K562 (cell line): Measurements from ENCODE around the gene CABP2. TPM values are rescaled to one million over a fixed set of nuclear protein-coding genes. Genes with fewer than 3 reads are reported as not detected.

ENCODE experiments used
- AFF1 ChIP-seq, 2 experiments: fragments of 450-650 bp; IDR thresholded peaks; 2 replicates each; pipeline ENCODE4 v1.6.1; 2018; ENCODE audit warnings: mild to moderate bottlenecking in 2 of 2, low read depth in 1 of 2; ENCODE audit not compliant: partially characterized antibody in 2 of 2
- CBFA2T3 ChIP-seq: fragments of 450-650 bp; IDR thresholded peaks from 2 replicates; pipeline ENCODE4 v1.6.1; 2017
- DEAF1 ChIP-seq: fragments of 450-650 bp; formaldehyde crosslinking; IDR thresholded peaks from 2 replicates; pipeline ENCODE4 v1.4.0; 2020; ENCODE audit warnings: mild to moderate bottlenecking, moderate library complexity
- GABPA ChIP-seq: fragments of 200-800 bp; sonication (Bioruptor generic); conservative IDR thresholded peaks from 2 replicates; pipeline ENCODE4 v1.6.1; 2016; ENCODE audit warnings: low read depth, missing genetic modification characterization, missing compliant biosample characterization
- HMG20B ChIP-seq: fragments of 250-450 bp; sonication (Bioruptor Pico); IDR thresholded peaks from 2 replicates; pipeline ENCODE4 v1.5.0; 2021; ENCODE audit warnings: mild to moderate bottlenecking
- KLF16 ChIP-seq: IDR thresholded peaks from 2 replicates; pipeline ENCODE4 v1.6.1; 2016; ENCODE audit warnings: antibody characterized with exemption
- MEIS2 ChIP-seq: fragments of 450-650 bp; IDR thresholded peaks from 2 replicates; pipeline ENCODE4 v1.6.1; 2014; ENCODE audit warnings: mild to moderate bottlenecking; ENCODE audit not compliant: partially characterized antibody
- MXI1 ChIP-seq: IDR thresholded peaks from 2 replicates; pipeline ENCODE4 v1.6.1; 2011; ENCODE audit warnings: low read depth, mild to moderate bottlenecking, improper control_type of control experiment, low read length
- NRF1 ChIP-seq, 2 experiments: fragments of 450-650 bp; IDR thresholded peaks in 1 of 2; conservative IDR thresholded peaks in 1 of 2; 2 replicates each; pipeline ENCODE4 v1.6.1; 2014; ENCODE audit warnings: mild to moderate bottlenecking in 2 of 2
- PHF21A ChIP-seq: fragments of 450-650 bp; IDR thresholded peaks from 2 replicates; pipeline ENCODE4 v1.6.1; 2017; ENCODE audit warnings: low read depth, borderline replicate concordance
- RAD51 ChIP-seq: fragments of 450-650 bp; IDR thresholded peaks from 2 replicates; pipeline ENCODE4 v1.7.1; 2016; ENCODE audit warnings: low read depth, mild to moderate bottlenecking, borderline replicate concordance
- TEAD1 ChIP-seq, 2 experiments: fragments of 450-650 bp in 1 of 2; sonication (generic) in 1 of 2; formaldehyde crosslinking; IDR thresholded peaks; 2 replicates each; pipeline versions ENCODE4 v1.4.0 to v1.8.0; 2020 to 2022; ENCODE audit warnings: mild to moderate bottlenecking in 2 of 2, missing genetic modification reagents in 1 of 2
- ZBTB17 ChIP-seq: fragments of 450-650 bp; formaldehyde crosslinking; IDR thresholded peaks from 2 replicates; pipeline ENCODE4 v1.4.0; 2020; ENCODE audit warnings: mild to moderate bottlenecking
- ZFP36 ChIP-seq: fragments of 150-350 bp; IDR thresholded peaks from 2 replicates; pipeline ENCODE4 v1.6.1; 2018; ENCODE audit warnings: low read length, low read depth; ENCODE audit not compliant: partially characterized antibody
- ZFX ChIP-seq: sonication (generic); formaldehyde crosslinking; IDR thresholded peaks from 2 replicates; pipeline ENCODE4 v1.8.0; 2022; ENCODE audit warnings: mild to moderate bottlenecking, missing genetic modification reagents, moderate library complexity
- ZNF175 ChIP-seq: fragments of 200-800 bp; sonication (Bioruptor generic); IDR thresholded peaks from 2 replicates; pipeline ENCODE4 v1.6.1; 2016; ENCODE audit warnings: low read depth, mild to moderate bottlenecking, missing genetic modification characterization, missing compliant biosample characterization
- polyA plus RNA-seq, 8 experiments: library from polyadenylated mRNA; depleted of rRNA in 4 of 8; stranded (reverse) in 5 of 8; unstranded in 3 of 8; fragments of >200 nt; fragmentation: Nextera tagmentation in 2 of 8; fragmentation: Illumina TruSeq in 1 of 8; extraction: Ambion mirVana in 2 of 8; extraction: Trizol in 1 of 8; gene quantifications; 2 replicates each; pipeline versions ENCODE4 v1.2.1 to v1.2.3, GENCODE V29; 2011 to 2014; ENCODE audit warnings: inconsistent platforms in 1 of 8, missing spikeins in 1 of 8
- total RNA-seq, 7 experiments: library from RNA; depleted of rRNA in 6 of 7; stranded (reverse); fragments of >200 nt in 6 of 7; fragmentation: Illumina TruSeq in 2 of 7; extraction: Trizol in 2 of 7; gene quantifications; 2 replicates each; pipeline versions ENCODE4 v1.2.1 to v1.2.3, GENCODE V29; 2011 to 2021; ENCODE audit warnings: low replicate concordance in 1 of 7
- TF ChIP-seq, protein P1 (sequence below): fragments of 250-450 bp; sonication (Bioruptor Pico); IDR thresholded peaks from 2 replicates; pipeline ENCODE4 v1.5.0; 2021
- TF ChIP-seq, protein P2 (sequence below), 2 experiments: fragments of 450-650 bp in 1 of 2; sonication (generic) in 1 of 2; formaldehyde crosslinking in 1 of 2; IDR thresholded peaks in 1 of 2; conservative IDR thresholded peaks in 1 of 2; 2 replicates each; pipeline versions ENCODE4 v1.6.1 to v1.8.1; 2016 to 2023; ENCODE audit warnings: mild to moderate bottlenecking in 2 of 2, moderate library complexity in 2 of 2, inconsistent platforms in 1 of 2, missing genetic modification reagents in 1 of 2
- TF ChIP-seq, protein P3 (sequence below): fragments of 450-650 bp; IDR thresholded peaks from 2 replicates; pipeline ENCODE4 v1.6.1; 2016; ENCODE audit warnings: low read depth, mild to moderate bottlenecking, moderate library complexity

CABP2 gene
- total and polyA plus RNA-seq, 9 of the 15 experiments (the other 6 are each of a cell fraction or from before 2014, with no cell fraction given): not detected

DNA sequence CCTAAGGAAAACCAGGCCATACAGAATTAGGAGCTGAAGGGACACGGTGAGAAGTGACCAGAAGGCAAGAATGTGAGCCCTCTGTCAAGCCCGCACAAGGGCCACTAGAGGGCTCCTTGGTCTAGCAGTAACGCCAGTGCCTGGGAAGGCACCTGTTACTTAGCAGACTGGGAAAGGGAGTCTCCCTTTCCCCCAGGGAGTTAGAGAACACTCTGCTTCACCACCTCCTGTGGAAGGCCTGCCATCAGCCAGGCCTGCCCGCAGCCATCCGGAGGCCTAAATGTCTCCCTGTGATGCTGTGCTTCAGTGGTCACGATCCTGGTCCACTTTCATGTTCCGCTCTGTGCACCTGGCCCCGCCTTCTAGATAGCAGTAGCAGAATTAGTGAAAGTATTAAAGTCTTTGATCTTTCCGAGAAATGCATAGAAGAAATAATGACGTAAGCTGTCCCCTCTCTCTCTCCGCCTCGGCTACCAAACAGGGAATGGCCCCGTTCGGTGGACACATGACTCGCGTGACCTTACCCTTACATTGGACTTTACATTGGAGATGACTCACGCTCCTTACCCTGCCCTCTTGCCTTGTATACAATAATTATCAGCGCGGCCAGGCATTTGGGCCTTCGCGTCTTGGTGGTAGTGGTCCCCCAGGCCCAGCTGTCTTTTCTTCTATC lies 49.6 kb upstream of the CABP2 start (continued):
- TF ChIP-seq, protein P1, sequence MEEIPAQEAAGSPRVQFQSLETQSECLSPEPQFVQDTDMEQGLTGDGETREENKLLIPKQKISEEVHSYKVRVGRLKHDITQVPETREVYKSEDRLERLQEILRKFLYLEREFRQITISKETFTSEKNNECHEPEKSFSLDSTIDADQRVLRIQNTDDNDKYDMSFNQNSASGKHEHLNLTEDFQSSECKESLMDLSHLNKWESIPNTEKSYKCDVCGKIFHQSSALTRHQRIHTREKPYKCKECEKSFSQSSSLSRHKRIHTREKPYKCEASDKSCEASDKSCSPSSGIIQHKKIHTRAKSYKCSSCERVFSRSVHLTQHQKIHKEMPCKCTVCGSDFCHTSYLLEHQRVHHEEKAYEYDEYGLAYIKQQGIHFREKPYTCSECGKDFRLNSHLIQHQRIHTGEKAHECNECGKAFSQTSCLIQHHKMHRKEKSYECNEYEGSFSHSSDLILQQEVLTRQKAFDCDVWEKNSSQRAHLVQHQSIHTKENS (CRISPR knock-in tag): no peak
- TF ChIP-seq KLF16 (0 out of 2 replicates have a peak, but pooled peaks have one; percentile 7), PHF21A (peak; percentile 41; the same call in 1 of the 2 replicates), NRF1 (conservative IDR thresholded peaks at IDR 0.05 in 1 of 2, IDR thresholded peaks at IDR 0.05 in 1 of 2) (0 out of 4 replicates have a peak, but pooled peaks of 1 of the 2 experiments have one; percentile 15), MEIS2 (no peak), ZNF175 (no peak), HMG20B (no peak), TEAD1 (CRISPR knock-in tag; IDR thresholded peaks at IDR 0.05) (peak in 1 of 2 experiments; percentile 83; a peak in 2 of 4 replicates), ZFP36 (no peak), DEAF1 (peak; percentile 69), MXI1 (no peak), ZBTB17 (CRISPR knock-in tag) (no peak), RAD51 (peak; percentile 61; the same call in 1 of the 2 replicates), CBFA2T3 (peak; percentile 78), AFF1 (IDR thresholded peaks at IDR 0.05; ENCODE audit: low read depth in 1 of 2, partially characterized antibody in 2 of 2) (no peak), ZFX (CRISPR knock-in tag) (peak; percentile 97), GABPA (peak; percentile 22; the same call in 1 of the 2 replicates)
- TF ChIP-seq, protein P2, sequence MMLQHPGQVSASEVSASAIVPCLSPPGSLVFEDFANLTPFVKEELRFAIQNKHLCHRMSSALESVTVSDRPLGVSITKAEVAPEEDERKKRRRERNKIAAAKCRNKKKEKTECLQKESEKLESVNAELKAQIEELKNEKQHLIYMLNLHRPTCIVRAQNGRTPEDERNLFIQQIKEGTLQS (IDR thresholded peaks at IDR 0.05): peak; percentile 96
- TF ChIP-seq, protein P2 (CRISPR knock-in tag; conservative IDR thresholded peaks at IDR 0.05): peak; percentile 86
- TF ChIP-seq, protein P3, sequence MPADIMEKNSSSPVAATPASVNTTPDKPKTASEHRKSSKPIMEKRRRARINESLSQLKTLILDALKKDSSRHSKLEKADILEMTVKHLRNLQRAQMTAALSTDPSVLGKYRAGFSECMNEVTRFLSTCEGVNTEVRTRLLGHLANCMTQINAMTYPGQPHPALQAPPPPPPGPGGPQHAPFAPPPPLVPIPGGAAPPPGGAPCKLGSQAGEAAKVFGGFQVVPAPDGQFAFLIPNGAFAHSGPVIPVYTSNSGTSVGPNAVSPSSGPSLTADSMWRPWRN: no peak
